Activated naive CD4-positive, alpha-beta T cell treated with anti-CD3 and anti-CD28 coated beads, Interleukin-2, amount 50 U/mL, for 24 hours (primary cell): ENCODE data around the gene LLGL1.

Experiments
- H3K27ac Mint-ChIP-seq: one replicate; pipeline ENCODE4 v1.8.0; 2021; ENCODE audit warnings: mild to moderate bottlenecking, mixed read lengths
- H3K27me3 Mint-ChIP-seq: one replicate; pipeline ENCODE4 v1.8.0; 2021; ENCODE audit warnings: mixed read lengths
- H3K36me3 Mint-ChIP-seq: one replicate; pipeline ENCODE4 v1.8.0; 2021; ENCODE audit warnings: mixed read lengths
- H3K4me1 Mint-ChIP-seq: one replicate; pipeline ENCODE4 v1.8.0; 2021; ENCODE audit warnings: mixed read lengths
- H3K4me3 Mint-ChIP-seq: one replicate; pipeline ENCODE4 v1.8.0; 2021; ENCODE audit warnings: mild to moderate bottlenecking, mixed read lengths
- H3K9me3 Mint-ChIP-seq: one replicate; pipeline ENCODE4 v1.8.0; 2021; ENCODE audit warnings: mixed read lengths

LLGL1 gene

DNA sequence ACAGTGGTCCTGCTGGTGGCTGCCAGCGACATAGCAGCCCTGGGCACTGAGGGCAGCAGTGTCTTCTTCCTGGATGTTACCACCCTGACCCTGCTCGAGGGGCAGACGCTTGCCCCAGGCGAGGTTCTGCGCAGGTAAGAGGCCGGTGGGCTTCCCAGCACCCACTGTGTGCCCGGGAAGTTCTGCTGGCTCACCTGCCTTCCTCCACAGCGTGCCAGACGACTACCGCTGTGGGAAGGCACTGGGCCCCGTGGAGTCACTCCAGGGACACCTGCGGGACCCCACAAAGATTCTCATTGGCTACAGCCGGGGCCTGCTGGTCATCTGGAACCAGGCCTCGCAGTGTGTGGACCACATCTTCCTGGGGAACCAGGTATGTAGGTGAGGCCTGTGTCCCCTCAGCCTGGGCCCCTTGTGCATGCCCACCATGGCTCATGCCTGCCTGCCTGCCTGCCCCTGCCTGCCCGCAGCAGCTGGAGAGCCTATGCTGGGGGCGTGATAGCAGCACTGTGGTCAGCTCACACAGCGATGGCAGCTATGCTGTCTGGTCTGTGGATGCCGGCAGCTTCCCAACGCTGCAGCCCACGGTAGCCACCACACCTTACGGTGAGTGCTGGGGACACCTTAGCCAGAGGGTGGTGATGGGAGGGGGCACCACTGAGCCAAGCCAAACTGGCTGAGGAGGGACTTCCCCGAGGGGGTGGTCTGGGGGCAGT is 8.5 kb downstream of the LLGL1 start:
- H3K27ac Mint-ChIP-seq = no peak overlapping the region
- H3K27me3 Mint-ChIP-seq = no peaks in the 10 kb centered on the region
- H3K36me3 Mint-ChIP-seq = no peaks in the 10 kb centered on the region
- H3K4me3 Mint-ChIP-seq = no peak overlapping the region
- H3K9me3 Mint-ChIP-seq = no peaks in the 10 kb centered on the region
- peaks cover 2% of the 10 kb centered on the region for H3K4me1 Mint-ChIP-seq

DNA sequence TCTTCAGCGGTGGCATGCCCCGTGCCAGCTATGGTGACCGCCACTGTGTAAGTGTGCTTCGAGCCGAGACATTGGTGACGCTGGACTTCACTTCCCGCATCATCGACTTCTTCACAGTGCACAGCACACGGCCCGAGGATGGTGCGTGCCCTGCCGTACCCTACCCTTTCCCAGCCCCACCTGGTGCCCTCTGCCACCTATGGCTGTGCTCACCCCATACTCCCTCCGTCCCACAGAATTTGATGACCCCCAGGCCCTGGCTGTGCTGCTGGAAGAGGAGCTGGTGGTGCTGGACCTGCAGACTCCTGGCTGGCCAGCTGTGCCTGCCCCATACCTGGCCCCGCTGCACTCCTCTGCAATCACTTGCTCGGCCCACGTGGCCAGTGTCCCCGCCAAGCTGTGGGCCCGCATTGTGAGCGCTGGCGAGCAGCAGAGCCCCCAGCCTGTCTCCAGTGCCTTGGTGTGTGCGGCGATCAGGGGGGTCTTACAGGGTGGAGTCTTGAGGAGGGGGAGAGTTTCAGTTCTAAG is 9.5 kb downstream of the LLGL1 start:
- Mint-ChIP-seq H3K4me3 (no peak overlapping the region), H3K27me3 (no peaks in the 10 kb centered on the region), H3K9me3 (no peaks in the 10 kb centered on the region), H3K27ac (no peak overlapping the region), H3K4me1 (no peaks in the 10 kb centered on the region), H3K36me3 (no peaks in the 10 kb centered on the region)

DNA sequence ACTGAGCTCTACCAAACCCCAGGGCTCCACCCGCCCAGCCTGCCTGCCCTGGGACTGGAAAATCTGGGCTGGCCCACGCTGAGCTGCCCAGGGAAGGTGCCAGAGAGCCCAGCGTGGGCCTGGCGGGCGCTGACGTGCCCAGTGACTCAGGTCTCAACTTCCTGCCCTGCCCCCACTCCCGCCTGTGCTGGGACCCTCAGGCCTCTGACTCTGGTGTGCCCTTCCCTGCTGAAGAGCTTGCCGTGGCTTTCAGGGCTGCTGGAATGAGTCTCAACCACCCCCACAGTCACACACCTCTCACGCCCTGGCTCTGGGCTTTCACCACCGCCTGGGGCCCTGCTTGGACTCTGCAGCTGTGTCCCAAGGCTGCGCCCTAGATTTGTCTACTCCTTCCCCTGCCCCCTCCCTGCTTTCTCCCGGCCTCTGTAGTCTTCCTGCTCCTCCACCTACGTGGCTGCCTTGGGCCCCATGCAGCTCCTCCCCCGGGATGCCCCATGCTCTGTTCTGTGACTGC is 10.4 kb downstream of the LLGL1 start:
- no peaks in the 10 kb centered on the region for H3K4me1 Mint-ChIP-seq
- no peaks in the 10 kb centered on the region for H3K9me3 Mint-ChIP-seq
- H3K27ac Mint-ChIP-seq = no peak overlapping the region
- H3K27me3 Mint-ChIP-seq = no peaks in the 10 kb centered on the region
- no peaks in the 10 kb centered on the region for H3K36me3 Mint-ChIP-seq
- no peak overlapping the region for H3K4me3 Mint-ChIP-seq

DNA sequence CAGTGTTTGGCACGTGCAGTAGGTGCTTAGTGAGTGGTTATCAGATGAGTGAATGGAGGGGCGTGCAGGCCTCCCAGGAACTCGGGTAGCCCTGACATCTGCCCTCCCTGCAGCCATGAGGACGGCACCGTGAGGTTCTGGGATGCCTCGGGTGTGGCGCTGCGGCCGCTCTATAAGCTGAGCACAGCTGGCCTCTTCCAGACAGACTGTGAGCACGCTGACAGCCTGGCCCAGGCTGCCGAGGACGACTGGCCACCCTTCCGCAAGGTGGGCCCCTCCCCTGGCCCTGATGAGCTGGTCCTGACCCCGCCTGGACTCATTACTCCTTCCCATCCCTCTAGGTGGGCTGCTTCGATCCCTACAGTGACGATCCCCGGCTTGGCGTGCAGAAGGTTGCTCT is 11.1 kb downstream of the LLGL1 start:
- Mint-ChIP-seq H3K4me1 (no peaks in the 10 kb centered on the region), H3K27ac (no peak overlapping the region), H3K4me3 (no peak overlapping the region), H3K27me3 (no peaks in the 10 kb centered on the region), H3K9me3 (no peaks in the 10 kb centered on the region), H3K36me3 (no peaks in the 10 kb centered on the region)

DNA sequence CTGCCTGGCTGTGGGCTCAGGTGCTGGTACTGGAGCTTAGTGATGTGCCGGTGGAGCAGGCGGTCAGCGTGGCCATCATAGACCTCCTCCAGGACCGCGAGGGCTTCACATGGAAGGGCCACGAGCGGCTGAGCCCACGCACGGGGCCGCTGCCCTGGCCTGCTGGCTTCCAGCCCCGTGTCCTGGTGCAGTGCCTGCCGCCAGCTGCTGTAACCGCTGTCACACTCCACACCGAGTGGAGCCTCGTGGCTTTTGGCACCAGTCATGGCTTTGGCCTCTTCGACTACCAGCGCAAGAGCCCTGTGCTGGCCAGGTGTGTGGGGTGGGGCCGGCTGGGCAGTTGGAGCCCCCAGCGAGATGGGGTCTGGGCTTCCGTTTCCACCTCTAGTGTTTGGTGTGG is 12.0 kb downstream of the LLGL1 start:
- Mint-ChIP-seq H3K36me3 (no peaks in the 10 kb centered on the region), H3K27me3 (no peaks in the 10 kb centered on the region), H3K4me3 (no peak overlapping the region), H3K27ac (no peak overlapping the region), H3K9me3 (no peaks in the 10 kb centered on the region), H3K4me1 (no peaks in the 10 kb centered on the region)

DNA sequence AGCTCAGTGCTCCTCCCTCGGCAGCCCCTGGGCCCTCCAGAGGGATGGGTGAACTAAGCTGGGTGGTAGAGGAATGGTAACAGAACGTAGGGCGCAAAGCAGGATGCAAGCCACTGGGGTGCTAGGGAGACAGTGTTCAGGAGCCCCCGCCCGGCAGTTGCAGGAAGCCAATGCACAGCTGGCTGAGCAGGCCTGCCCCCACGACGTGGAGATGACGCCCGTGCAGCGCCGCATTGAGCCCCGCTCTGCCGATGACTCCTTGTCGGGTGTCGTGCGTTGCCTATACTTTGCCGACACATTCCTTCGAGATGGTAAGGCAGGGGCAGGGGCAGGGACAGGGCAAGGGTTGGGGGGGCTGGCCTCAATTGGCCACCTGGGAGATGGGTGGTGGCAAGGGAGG is 12.9 kb downstream of the LLGL1 start:
- Mint-ChIP-seq H3K27me3 (no peaks in the 10 kb centered on the region), H3K27ac (no peak overlapping the region), H3K4me1 (no peaks in the 10 kb centered on the region), H3K36me3 (no peaks in the 10 kb centered on the region), H3K9me3 (no peaks in the 10 kb centered on the region), H3K4me3 (no peak overlapping the region)

DNA sequence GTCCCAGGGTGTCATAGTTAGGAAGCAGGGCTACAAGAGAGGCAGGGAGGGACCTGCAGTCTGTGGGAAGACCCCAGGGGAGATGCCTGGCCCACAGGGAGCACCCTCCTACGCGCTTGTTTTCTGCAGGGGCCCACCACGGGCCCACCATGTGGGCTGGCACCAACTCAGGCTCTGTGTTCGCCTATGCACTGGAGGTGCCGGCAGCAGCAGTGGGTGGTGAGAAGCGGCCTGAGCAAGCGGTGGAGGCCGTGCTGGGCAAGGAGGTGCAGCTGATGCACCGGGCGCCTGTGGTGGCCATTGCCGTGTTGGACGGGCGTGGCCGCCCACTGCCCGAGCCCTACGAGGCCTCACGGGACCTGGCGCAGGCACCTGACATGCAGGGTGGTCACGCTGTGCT is 15.0 kb downstream of the LLGL1 start:
- Mint-ChIP-seq H3K9me3 (no peaks in the 10 kb centered on the region), H3K4me3 (no peak overlapping the region), H3K27me3 (no peaks in the 10 kb centered on the region), H3K4me1 (no peaks in the 10 kb centered on the region), H3K27ac (no peak overlapping the region), H3K36me3 (peaks cover 1% of the 10 kb centered on the region)

DNA sequence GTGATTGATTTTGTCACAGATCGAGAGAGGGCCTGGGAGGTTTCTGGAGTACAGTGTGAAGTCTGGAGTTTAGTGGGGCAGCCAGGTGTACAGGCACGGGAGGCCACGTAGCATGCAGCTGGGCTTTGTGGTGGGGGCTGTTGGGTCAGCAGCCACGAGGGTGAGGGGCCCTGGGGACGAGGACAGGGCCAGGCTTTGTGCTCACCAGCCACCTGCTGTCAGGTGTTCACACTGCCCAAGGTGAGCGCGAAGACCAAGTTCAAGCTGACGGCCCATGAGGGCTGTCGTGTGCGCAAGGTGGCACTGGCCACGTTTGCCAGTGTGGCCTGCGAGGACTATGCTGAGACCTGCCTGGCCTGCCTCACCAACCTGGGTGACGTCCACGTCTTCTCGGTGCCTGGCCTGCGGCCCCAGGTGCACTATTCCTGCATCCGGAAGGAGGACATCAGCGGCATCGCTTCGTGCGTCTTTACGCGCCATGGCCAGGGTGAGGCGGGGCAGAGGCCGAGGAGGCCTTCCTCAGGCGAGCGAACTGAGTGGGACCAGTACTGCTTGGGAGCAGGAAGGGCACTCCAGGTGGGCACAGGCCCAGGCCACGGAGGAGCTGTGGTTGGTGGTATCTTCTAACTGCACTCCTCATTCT is 15.9 kb downstream of the LLGL1 start:
- Mint-ChIP-seq H3K9me3 (no peaks in the 10 kb centered on the region), H3K27ac (no peak overlapping the region), H3K4me3 (no peak overlapping the region), H3K4me1 (no peaks in the 10 kb centered on the region), H3K27me3 (no peaks in the 10 kb centered on the region), H3K36me3 (peaks cover 2% of the 10 kb centered on the region)

DNA sequence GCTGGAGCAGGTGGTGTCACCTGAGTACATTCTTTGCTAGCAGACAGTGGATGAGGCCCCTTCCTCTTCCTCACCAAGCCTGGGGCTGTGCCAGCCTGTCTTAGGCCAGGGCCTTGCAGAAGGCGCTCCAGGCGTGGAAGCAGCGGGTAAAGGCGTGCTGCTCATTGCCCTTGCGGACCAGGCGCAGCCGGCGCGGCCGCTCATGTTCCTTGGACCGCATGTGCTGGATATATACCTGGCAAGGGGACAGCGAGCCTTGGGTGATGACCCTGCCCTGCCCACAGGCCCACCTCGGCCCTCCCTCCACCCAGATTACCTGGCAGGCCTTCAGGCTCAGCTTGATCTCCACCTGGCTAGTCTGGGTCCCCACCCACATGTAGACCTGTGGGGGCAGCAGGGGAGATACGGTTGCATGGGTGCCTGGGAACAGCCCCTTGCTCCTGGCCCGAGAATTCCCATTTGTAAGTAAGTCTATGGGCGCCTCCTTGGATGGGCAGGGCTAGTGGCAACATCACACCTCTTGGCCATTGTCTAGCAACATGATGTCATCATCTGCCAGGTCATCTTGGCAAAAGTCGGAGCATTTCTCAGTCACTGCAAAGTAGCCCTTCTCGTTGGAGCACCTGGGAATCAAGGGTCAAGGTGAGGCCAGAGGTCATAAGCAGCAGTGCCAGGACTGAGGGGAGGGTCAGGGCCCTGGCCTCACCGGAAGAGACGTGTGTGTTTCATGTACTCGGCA is 19.8 kb downstream of the LLGL1 start:
- Mint-ChIP-seq H3K27ac (no peak overlapping the region), H3K36me3 (peaks cover 5% of the 10 kb centered on the region), H3K4me1 (peaks cover 4% of the 10 kb centered on the region), H3K27me3 (no peaks in the 10 kb centered on the region), H3K4me3 (no peak overlapping the region), H3K9me3 (no peaks in the 10 kb centered on the region)

DNA sequence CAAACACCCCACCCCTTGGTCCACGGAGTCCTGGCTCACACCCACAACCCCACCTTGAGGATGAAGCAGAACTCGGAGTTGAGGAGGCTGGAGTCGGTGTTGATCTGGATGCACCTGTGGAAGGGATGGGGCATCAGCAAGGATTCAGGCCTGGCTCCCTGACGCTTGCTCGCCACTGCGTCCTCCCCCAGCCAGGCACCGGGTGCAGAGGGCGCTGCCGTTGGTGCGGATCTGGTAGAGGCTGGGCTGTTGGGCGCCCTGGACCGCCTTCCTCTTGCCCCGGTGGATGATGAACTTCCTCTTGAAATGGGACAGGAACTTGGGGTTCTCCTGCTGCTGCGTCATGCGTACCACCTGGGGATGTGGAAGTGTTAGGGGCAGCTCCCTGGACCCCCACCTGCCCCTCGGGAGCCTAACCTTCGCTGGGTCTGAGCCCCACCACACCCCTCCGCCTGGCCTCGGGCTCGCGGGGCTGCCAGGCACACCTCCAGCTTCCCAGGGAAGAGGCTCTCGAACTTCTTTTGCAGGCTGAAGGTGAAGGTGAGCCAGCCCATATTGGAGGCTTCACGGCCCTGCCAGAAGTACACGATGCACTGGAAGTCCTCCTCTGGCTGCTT is 20.8 kb downstream of the LLGL1 start:
- Mint-ChIP-seq H3K9me3 (no peaks in the 10 kb centered on the region), H3K27ac (no peak overlapping the region), H3K36me3 (peaks cover 5% of the 10 kb centered on the region), H3K4me1 (peaks cover 4% of the 10 kb centered on the region), H3K27me3 (no peaks in the 10 kb centered on the region), H3K4me3 (no peak overlapping the region)

DNA sequence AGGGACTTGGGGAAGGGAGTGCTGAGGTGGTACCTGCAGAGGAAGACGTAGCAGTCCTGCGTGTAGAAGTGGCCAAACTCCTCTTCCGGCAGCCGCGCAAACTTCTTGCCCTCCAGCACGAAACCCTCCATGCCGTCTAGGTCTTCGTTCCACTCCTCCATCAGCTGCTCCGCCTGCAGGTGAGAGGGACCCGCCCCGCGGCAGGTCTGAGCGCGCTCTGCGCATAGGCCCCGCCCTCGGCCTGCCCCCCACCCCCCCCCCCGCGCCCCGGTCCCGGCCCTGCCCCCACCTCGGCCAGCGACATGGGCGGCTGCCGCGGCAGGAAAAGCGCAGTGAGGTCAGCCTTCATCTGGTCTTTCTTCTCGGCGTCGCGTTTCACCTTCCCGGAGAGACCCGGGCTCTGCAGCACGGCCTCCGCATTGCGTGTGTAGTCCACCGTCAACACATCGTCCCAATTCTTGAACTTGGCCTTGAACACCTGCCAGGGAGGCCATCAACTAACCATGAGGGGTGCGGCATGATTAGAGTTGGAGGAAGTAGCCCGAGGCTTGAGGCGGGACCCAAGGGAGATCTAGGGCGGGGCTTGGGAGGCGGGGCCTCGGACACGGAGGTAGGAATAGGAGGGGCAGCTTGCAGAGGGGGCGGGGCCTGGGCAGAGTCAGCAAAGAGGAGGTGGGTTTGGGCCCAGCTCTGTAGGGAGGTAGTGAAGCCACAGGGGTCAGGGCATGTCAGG is 21.6 kb downstream of the LLGL1 start:
- Mint-ChIP-seq H3K36me3 (peaks cover 5% of the 10 kb centered on the region), H3K27ac (no peak overlapping the region), H3K27me3 (no peaks in the 10 kb centered on the region), H3K9me3 (no peaks in the 10 kb centered on the region), H3K4me1 (peaks cover 4% of the 10 kb centered on the region), H3K4me3 (no peak overlapping the region)

DNA sequence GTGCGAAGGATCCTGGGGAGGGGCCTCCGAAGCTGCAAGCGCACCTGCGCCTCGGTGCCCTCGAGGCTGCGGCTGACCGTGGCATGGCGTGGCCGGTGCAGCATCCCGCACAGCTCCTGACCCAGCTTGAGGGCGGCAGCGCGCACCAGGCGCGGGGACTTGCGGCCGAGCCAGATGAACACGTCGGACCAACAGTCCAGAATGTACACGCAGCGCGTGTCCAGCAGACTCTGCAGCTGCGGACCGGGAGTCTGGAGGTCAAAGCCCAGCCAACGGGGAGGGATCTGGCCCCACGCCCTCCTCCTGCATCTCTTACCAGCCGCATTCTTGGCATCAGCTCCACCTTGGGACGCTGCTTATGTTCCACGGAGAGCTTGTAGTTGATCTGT is 22.2 kb downstream of the LLGL1 start:
- no peak overlapping the region for H3K4me3 Mint-ChIP-seq
- H3K27ac Mint-ChIP-seq = no peak overlapping the region
- H3K27me3 Mint-ChIP-seq = no peaks in the 10 kb centered on the region
- H3K36me3 Mint-ChIP-seq = peaks cover 5% of the 10 kb centered on the region
- no peaks in the 10 kb centered on the region for H3K9me3 Mint-ChIP-seq
- H3K4me1 Mint-ChIP-seq = peaks cover 4% of the 10 kb centered on the region

DNA sequence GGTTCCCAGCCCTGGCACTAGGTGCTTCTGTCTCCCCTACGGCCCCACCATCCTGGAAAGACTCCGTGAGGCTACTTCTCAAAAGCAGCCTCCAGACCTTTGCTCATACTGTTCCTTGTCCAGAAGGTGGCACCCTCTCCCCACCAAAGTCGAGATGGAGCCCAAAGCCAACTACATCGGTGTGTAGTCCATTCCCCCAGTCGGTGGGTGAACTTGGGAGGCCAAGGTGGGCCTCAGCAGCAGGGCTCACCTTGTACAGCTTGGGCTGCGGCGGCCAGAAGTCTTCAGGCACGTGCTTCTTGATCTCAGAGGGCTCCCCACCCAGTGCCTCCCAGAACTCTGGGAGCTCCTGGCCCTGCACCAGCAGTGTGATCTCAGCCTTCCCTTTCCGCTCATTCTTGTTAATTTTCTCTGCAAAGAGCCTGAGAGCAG is 22.9 kb downstream of the LLGL1 start:
- Mint-ChIP-seq H3K27ac (no peak overlapping the region), H3K4me3 (no peak overlapping the region), H3K4me1 (peaks cover 4% of the 10 kb centered on the region), H3K9me3 (no peaks in the 10 kb centered on the region), H3K36me3 (peaks cover 5% of the 10 kb centered on the region), H3K27me3 (no peaks in the 10 kb centered on the region)

DNA sequence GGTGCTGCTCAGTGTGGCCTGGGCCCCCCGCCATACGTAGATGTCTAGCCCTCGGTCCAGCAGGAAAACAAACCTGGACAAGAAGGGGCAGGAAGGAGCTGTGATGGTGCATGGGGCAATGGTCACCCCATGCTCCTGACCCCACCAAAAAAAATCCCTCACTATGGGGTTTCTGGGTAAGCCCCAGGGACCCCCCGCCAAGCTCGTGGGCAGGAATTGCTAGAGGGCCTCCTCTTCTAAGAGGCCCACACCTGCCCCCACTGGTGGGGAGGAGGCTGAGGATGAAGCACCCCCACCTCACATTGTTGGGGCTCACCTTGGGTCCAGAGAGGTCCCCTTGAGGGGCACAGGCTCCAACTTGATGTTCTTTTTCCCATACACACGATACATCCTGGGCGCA is 23.4 kb downstream of the LLGL1 start:
- Mint-ChIP-seq H3K4me1 (peaks cover 4% of the 10 kb centered on the region), H3K9me3 (no peaks in the 10 kb centered on the region), H3K36me3 (peaks cover 5% of the 10 kb centered on the region), H3K27ac (no peak overlapping the region), H3K27me3 (no peaks in the 10 kb centered on the region), H3K4me3 (no peak overlapping the region)

DNA sequence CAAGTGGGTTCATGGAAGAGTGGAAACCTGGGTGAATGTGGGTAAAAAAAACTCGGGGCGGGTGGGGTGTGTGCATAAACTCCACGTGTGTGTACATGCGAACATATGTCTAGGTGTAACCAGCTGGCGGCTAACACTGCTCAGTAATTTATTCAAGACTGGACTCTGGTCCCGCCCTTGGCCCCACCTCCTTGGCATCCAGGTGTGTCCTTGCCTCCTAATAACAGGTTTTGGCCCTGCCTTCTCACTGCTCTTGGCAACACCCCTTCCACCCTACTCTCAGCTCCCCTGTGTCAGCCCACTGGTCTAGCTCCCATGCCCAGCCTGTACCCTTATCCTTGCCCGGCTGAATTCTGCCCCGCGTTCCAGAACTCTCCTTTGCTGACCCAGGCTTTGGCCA is 24.8 kb downstream of the LLGL1 start:
- H3K27ac Mint-ChIP-seq = no peak overlapping the region

More for the DNA sequence above, 24.8 kb downstream of the LLGL1 start:
- peaks cover 5% of the 10 kb centered on the region for H3K36me3 Mint-ChIP-seq
- no peaks in the 10 kb centered on the region for H3K27me3 Mint-ChIP-seq
- H3K9me3 Mint-ChIP-seq = no peaks in the 10 kb centered on the region
- H3K4me1 Mint-ChIP-seq = peaks cover 4% of the 10 kb centered on the region
- no peak overlapping the region for H3K4me3 Mint-ChIP-seq
